Peyer's patch (tissue), 4 donors: ENCODE data around the gene HPD. TPM values are rescaled to one million over a fixed set of nuclear protein-coding genes. Genes with fewer than 3 reads are reported as not detected.

Experiments used
- DNase-seq, 3 donors: peaks; one replicate each; pipeline ENCODE4 v3.0.0-alpha.2; 2017 to 2019
- H3K27ac ChIP-seq, 4 donors: fragments of 200-600 bp; sonication (generic); one replicate each; pipeline ENCODE4 v1.5.1; 2016 to 2019
- H3K27me3 ChIP-seq, 2 donors: fragments of 200-600 bp; sonication (generic); one replicate each; pipeline ENCODE4 v1.5.1; 2019
- H3K36me3 ChIP-seq, 3 donors: fragments of 200-600 bp; sonication (generic); one replicate each; pipeline ENCODE4 v1.5.1; 2016 to 2019
- H3K4me1 ChIP-seq, 4 donors: fragments of 200-600 bp; sonication (generic); one replicate each; pipeline ENCODE4 v1.5.1; 2016 to 2019
- H3K4me3 ChIP-seq, 4 donors: fragments of 200-600 bp; sonication (generic); 1 replicate in 3 of 4; 2 replicates in 1 of 4; pipeline ENCODE4 v1.5.1; 2016 to 2019; ENCODE audit warnings: mild to moderate bottlenecking in 1 of 4
- H3K9me3 ChIP-seq, 4 donors: fragments of 200-600 bp; sonication (generic); one replicate each; pipeline ENCODE4 v1.5.1; 2016 to 2019; ENCODE audit warnings: mild to moderate bottlenecking in 1 of 4
- CTCF ChIP-seq, 6 experiments: fragments of 450-650 bp in 4 of 6; fragments of 200-600 bp in 2 of 6; sonication (generic) in 1 of 6; IDR thresholded peaks; one replicate each; pipeline ENCODE4 v1.5.1; 2017 to 2019; ENCODE audit warnings: antibody characterized with exemption in 6 of 6, mild to moderate bottlenecking in 3 of 6, moderate library complexity in 1 of 6
- POLR2A ChIP-seq, 2 donors: fragments of 450-650 bp; IDR thresholded peaks; one replicate each; pipeline ENCODE4 v1.5.1; 2017; ENCODE audit warnings: antibody characterized with exemption in 2 of 2, mild to moderate bottlenecking in 2 of 2, moderate library complexity in 2 of 2
- total RNA-seq, 4 donors: library from RNA; depleted of rRNA; stranded (reverse); fragments of >200 nt; gene quantifications; one replicate each; pipeline ENCODE4 v1.1.0, GENCODE V29; 2016

HPD gene
- total RNA-seq, 4 donors from 2014 or later = not detected

GRCh38 chr12:121808623-121809022 is 50.0 kb downstream of the HPD start:
- DNase-seq = no peak
- H3K4me1 ChIP-seq = peaks cover 4 to 56% (median 38%) of the 10 kb centered on the region in 4 donors
- H3K27me3 ChIP-seq = no peaks in the 10 kb centered on the region
- peaks cover 0 to 34% (median 0%) of the 10 kb centered on the region in 3 donors for H3K36me3 ChIP-seq
- H3K27ac ChIP-seq = no peak overlapping the region
- TF ChIP-seq CTCF (IDR thresholded peaks at IDR 0.05) = no peak
- TF ChIP-seq POLR2A (IDR thresholded peaks at IDR 0.05) = no peak
- H3K9me3 ChIP-seq = no peaks in the 10 kb centered on the region
- no peak overlapping the region for H3K4me3 ChIP-seq

GRCh38 chr12:121807642-121808347 is 50.9 kb downstream of the HPD start:
- peaks cover under 1 to 48% (median 35%) of the 10 kb centered on the region in 4 donors for H3K4me1 ChIP-seq
- H3K27me3 ChIP-seq = no peaks in the 10 kb centered on the region
- H3K9me3 ChIP-seq = no peaks in the 10 kb centered on the region
- no peak overlapping the region for H3K4me3 ChIP-seq
- peaks cover 0 to 34% (median 0%) of the 10 kb centered on the region in 3 donors for H3K36me3 ChIP-seq
- H3K27ac ChIP-seq = peak overlapping the region in 1 of 4 donors; percentile 100
- TF ChIP-seq CTCF (IDR thresholded peaks at IDR 0.05) = no peak
- no peak for TF ChIP-seq POLR2A (IDR thresholded peaks at IDR 0.05)
- no peak for DNase-seq

GRCh38 chr12:121806546-121807423 is 51.9 kb downstream of the HPD start:
- peaks cover 0 to 34% (median 0%) of the 10 kb centered on the region in 3 donors for H3K36me3 ChIP-seq
- peak in 1 of 3 donors; percentile 66 for DNase-seq

GRCh38 chr12:121806009-121806545 is 52.6 kb downstream of the HPD start:
- TF ChIP-seq CTCF (IDR thresholded peaks at IDR 0.05) = no peak
- no peak for TF ChIP-seq POLR2A (IDR thresholded peaks at IDR 0.05)
- Histone ChIP-seq H3K36me3 (peaks cover 0 to 34% (median 0%) of the 10 kb centered on the region in 3 donors), H3K27ac (peak overlapping the region; percentile 43 to 100 (median 80)), H3K4me3 (peak overlapping the region; percentile 82 to 93 (median 88)), H3K27me3 (no peaks in the 10 kb centered on the region), H3K4me1 (peaks cover 0 to 34% (median 21%) of the 10 kb centered on the region in 4 donors), H3K9me3 (no peaks in the 10 kb centered on the region)
- DNase-seq = peak in 1 of 3 donors; percentile 55

More at GRCh38 chr12:121806546-121807423, 51.9 kb downstream of the HPD start:
- TF ChIP-seq CTCF (IDR thresholded peaks at IDR 0.05) = no peak
- peak in 1 of 2 donors; percentile 20 for TF ChIP-seq POLR2A (IDR thresholded peaks at IDR 0.05)
- H3K27me3 ChIP-seq = no peaks in the 10 kb centered on the region
- peaks cover 0 to 41% (median 28%) of the 10 kb centered on the region in 4 donors for H3K4me1 ChIP-seq
- H3K9me3 ChIP-seq = no peaks in the 10 kb centered on the region
- peak overlapping the region; percentile 82 to 93 (median 88) for H3K4me3 ChIP-seq
- peak overlapping the region; percentile 43 to 100 (median 80) for H3K27ac ChIP-seq
